HG02981 (cell line): ENCODE results near the gene SPATA19.

Experiments
- ATAC-seq: cut with Tn5 transposase; IDR thresholded peaks from one replicate; pipeline ENCODE4 v1.9.1; 2021; ENCODE audit warnings: mild to moderate bottlenecking, moderate library complexity; ENCODE audit not compliant: unreplicated experiment

SPATA19 gene

DNA sequence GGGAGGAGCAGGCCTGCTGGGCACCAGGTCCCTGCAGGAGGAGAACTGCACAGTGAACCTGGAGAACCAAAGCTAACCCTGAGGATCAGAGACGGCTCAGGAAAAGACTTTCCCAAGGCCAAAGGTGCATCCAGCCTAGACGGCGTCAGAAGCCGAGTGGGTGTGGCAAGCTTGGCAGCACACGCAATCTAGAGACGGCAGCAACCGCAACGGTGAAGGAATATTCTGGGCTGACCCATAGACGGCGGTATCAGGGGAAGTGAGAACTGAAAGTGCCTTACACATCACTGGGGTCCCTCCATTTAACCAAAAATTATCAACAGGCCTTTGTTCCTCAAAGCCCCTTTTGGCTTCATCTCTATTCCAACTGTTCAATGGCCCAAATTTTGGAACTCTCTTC is 26.2 kb downstream of the SPATA19 start:
- no peak for ATAC-seq

- ATAC-seq, result no peak
These were observed 27.0 kb downstream of the SPATA19 start for GRCh38 chr11:133818302-133818701.

DNA sequence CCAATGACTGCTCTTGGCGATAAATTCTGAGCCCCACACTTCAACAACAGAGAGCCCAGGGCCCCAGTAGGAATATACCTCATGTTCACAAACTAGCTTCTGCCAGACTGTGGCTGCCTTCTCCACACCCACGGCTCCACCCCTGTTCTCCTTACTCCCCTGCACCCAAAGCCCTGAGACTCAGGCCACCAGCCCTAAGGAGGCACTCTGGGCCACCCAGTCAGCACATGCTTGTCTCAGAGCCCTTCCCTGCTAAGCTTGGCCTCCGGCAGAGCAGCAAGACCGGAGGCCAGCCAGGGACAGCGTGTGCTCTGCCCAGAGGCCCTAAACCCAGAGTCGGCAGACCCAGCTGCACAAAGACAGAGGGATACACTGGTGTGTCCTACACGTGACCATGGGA is 27.9 kb downstream of the SPATA19 start:
- no peak for ATAC-seq

- ATAC-seq, result no peak
These were observed 29.0 kb downstream of the SPATA19 start for GRCh38 chr11:133816146-133816870.

- no peak for ATAC-seq
These were observed 29.7 kb downstream of the SPATA19 start for GRCh38 chr11:133815636-133816035.

DNA sequence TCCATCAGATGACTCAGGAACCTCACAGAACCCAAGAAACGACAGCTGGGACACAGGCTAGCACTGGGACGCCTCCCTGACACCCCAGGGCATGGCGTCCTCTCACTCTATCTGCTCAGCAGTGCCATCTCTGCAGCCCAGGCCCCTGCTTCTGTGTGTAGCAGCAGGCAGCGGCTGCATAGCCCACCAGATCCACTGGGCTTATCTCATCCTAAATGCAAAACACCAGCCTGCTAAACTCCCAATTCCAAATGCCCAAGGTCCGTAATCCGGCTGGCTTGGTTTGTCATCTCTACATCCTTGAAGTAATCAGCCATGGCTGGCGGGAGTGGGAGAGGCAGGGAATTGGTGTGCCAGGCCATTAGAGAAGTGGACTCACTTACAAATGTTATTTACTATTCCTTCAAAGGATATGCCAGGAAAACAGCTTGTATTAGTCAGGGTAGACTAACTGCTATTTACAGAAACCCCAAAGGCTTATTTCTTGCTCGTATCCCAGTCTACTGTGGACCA is 30.7 kb downstream of the SPATA19 start:
- no peak for ATAC-seq

DNA sequence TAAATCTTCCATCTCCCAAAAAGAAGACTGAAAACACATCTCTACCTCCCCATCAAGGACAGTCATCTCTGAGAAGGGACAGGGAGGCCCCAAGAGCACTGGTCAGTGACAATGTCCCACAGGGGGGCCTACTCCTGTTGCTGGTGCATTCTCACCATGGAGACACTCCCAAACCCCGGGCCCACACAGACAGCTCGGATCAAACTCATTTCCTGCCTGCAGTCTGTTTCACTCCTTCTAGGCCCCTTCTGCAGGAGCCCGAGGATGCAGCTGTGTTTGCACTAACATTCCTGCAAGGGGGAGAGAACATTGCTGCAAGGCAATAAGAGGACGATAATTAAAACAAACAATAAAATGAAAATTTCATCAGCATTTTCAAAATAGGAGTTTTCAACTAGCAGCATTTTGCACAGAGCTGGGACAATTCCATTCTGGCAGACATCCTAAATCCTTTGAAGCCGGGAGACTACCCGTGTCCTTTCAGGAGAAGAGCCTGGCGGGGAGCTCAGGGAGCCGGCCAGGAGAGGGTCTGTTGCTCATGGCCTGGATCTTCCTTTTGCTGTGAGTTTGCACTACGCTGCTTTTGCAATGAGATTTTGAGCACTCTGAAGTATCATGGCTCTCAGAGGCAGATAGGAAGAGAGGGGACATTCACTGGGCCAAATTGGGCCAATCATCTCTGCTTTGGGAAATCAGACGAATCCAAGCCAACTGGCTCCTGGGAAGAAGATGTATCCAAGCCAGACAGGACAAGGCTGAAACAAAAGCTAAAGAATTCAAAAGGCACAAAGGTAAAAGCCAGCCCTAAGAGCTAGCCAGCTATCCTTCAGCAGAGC is 33.2 kb downstream of the SPATA19 start:
- no peak for ATAC-seq

DNA sequence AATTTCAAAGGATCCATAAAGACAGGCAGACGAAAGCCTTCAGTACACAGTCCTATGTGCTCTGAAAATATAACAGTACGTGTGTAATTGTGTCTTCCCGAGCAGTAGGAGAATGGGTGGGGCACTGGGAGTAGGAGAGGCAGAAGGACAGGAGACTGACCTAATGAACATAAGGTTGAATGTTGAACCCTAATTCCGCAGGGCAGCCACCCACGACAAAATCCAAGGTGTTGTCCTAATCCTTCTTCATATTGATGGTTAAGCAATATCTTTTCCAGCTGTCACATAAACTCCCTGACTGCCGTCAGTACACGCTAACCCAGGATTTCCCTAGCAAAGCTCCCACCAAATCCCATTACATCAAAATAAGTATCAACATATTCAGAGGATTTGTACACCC is 34.5 kb downstream of the SPATA19 start:
- ATAC-seq, result no peak

- no peak for ATAC-seq
These were observed 35.5 kb downstream of the SPATA19 start for GRCh38 chr11:133809569-133810491.

DNA sequence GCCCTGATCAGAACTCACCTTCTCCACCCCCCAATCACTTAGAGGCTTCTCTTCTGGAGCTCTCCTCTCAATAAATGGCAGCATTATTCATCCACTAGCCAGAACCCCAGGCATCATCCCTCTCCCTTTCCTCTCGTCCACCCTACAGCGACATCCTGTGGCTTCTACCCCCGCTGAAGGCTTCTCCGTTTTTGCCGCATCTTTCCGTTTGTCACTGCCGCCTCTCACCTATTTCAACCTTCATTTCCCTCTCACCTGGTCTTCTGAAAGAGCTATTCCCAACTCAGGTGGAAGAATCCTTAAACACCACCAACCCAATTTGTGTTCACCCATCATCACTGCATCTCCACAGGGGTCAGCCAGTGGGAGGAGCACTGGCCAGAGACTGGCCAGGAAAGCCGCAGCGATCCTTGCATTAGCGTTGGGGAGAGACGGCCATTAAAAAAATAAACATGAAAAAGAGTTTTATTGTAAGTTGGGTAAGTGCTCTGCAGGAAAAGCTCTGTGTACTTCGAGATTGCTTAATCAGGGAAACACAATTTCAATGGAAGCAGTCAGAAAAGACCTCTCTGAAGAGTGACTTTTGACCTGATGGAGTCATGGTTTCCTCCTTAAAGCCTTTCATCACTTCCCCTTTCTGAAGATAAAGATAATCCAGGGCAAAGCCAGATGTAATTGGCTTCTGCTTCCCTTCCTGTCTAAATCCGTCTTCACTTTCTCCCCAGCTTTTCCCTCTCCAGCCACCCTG is 36.7 kb downstream of the SPATA19 start:
- ATAC-seq, result no peak

DNA sequence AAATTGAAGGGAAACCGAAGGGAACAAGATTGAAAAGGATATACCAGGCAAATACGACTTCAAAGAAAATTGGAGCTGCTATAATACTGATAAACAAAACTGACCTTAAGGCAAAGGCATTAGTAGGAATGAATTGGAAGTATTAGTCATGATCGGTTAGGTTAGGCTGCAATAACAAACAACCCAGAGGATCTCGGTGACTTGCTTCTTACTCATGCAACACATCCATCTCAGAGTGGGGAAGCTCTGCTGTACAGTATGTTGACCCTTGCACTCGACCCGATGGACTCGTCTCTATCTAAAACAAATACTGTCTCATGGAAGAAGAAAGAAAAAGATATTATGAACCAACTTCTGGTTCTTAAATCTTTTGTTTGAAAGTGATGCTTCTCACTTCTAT is 42.3 kb downstream of the SPATA19 start:
- ATAC-seq, result no peak

- ATAC-seq, result no peak
These were observed 44.0 kb downstream of the SPATA19 start for GRCh38 chr11:133801356-133801755.

DNA sequence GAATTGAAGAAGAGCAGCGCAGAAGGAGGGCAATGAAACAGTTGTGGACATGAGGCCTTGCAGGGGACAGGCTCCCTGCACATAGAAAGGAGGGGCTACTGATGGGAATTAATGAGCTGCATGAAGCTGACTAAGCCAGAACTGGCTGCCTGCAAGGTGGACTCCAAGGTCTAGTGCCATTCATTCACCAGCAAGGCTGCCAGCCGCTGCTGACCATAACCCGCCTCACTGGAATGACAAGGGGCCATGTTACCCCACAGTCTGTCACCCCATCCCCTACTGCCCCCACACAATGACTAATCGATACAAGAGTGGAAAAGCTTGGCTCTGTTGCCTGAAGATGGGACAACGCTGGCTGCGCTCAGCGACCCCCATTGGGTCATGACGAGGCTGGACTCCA is 44.6 kb downstream of the SPATA19 start:
- no peak for ATAC-seq

DNA sequence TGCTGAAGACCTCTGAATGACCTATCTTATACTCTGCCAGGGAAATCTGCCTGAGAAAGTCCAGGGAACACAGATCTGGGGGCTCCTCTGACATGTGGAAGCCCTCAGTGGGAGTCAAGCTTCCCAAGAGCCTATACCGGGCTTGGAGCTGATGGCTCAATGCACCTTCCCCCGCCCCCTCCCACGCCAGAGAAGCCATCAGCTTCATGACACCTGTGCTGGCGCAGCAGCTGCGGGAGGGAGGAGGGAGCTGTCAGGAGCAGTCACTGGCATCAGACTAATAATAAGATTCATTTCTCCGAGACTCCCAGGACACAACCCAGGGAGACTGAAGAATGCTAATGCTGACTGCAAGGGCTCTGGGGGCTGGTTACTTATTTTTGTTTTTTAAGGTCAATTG is 47.8 kb downstream of the SPATA19 start:
- no peak for ATAC-seq

DNA sequence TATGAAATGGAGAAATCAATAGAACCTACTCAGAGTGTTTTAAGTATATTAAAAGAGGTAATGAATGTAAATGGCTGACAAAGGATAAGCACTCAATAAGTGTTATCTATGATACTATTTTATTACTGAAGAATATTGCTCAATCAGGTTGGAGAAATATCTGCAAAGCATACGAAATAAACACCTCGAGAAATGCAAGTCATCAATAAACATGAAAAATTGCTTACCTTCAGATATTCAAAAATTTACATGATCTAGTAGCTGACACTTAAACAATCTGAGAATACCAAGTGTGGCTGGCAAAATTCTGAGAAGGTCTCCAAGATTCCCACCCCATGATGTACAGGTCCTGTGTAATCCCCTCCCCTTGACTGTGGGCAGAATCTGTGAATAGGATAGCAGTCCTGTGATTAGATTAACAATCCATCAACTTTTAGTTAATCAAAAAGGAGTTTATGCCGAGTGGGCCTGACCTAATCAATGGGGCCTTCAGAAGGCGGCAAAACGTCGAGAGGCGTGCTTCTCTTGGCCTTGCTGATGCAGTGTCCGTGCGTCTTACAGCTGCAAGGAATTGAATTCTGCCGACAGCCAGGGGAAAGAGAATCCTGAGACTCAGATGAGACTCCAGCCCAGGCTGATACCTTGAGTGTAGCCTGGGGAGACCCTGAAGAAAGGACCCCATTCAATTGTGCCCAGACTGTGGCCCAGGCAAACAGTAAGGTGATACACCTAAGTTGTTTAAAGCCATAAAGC is 49.1 kb downstream of the SPATA19 start:
- no peak for ATAC-seq

- ATAC-seq, result no peak
These were observed 50.2 kb downstream of the SPATA19 start for GRCh38 chr11:133795088-133795487.

- ATAC-seq, result no peak
These were observed 51.1 kb downstream of the SPATA19 start for GRCh38 chr11:133794205-133794604.

- no peak for ATAC-seq
These were observed 51.9 kb downstream of the SPATA19 start for GRCh38 chr11:133793271-133794035.

DNA sequence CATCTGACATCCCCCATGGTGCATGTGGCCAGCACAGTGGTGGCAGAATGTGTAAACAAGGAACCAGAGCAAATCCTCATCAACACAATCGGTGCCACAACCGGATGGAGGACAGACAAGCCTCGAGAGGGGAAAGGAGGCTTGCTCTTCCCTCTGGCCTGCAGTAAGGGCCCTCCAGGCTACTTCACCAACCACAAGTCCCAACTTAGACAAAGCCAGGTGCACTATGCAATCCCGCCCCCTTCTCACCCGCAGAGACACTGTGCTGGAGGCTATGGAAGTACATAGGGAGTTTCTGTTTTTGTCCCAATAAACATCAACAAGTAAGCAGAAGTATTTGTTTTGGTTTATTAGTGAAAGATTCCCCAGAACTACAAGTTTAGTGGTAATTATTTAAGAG is 54.3 kb downstream of the SPATA19 start:
- no peak for ATAC-seq
